ENCODE data around the gene NECAB2. TPM values are rescaled to one million over a fixed set of nuclear protein-coding genes. Genes with fewer than 3 reads are reported as not detected.
A peak's percentile ranks its signal among the peaks of the same experiment; 100 is the strongest.

Gene NECAB2
- total RNA-seq, 1 experiment from 2014 or later, result 0.55 TPM

DNA sequence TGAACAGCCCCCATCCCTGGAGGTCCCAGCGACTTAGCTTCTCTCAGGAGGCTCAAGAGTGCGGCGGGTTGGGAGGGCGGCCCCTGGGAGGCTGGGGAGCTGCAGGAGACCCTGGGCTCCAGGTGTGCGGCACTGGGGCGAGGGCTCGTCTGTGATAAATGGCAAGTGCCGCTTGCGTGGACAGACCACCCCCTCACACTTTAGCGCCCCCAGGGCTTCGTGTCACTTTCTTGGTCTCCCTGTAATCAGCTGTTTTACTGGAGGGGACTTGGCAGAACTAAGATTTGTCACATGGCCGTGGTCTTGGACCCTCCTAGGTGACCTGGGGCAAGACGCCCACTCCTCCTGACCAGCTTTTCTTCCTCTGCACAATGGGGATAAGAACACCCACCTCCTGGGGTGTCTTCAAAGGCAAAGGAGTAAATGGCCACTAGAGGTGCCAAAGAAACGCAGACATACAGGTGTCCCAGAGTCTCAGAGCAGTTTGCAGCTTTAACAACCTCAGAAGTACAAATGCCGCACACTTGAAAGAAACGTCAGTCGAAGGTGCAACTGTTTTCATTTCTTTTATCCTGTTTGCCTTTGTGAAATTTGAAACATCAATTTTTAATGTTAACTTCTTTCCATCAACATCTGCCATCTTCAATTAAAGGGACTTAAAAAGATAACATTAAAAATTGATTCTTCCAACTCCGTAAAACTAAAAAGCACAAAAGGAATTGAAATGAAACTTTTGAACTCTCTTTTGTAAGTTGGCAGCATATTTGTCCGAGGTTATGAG, 14.1 kb upstream of the NECAB2 start:
- Histone ChIP-seq H3K36me3 (replicated peaks; ENCODE audit: control insufficient read depth, insufficient read depth, low read length) (no peaks in the 10 kb centered on the region), H3K27me3 (ENCODE audit: control insufficient read depth, insufficient read depth, low read length) (peaks cover 1% of the 10 kb centered on the region; the same call in 1 of the 2 replicates), H3K4me3 (ENCODE audit: insufficient read depth, low read depth, low read length) (peak overlapping the region; percentile 53; the same call in 1 of the 2 replicates)
- DNase-seq, result peak; percentile 82

DNA sequence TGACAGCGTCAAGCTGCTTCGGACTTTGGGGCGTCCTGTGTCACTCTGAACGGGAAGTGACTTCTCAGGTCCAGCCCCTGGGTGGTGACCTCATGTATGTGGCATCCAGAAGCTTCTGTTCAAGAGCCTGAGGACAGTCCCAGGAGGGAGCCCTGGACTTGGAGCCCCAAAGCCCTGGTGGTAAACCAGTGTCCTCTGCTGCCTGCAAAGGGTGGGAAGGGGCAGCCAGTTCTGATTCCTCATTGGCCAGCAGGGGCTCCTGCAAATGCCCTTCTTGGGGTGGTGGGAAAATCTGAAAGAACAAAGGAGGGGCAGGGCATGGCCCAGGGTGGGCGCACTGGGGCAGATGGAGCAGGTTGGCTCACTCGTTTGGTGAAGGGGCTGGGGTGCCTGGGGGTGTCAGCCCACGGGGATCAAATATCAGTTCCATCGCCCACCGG, 13.4 kb upstream of the NECAB2 start:
- peak; percentile 61 for DNase-seq
- Histone ChIP-seq H3K27me3 (ENCODE audit: control insufficient read depth, insufficient read depth, low read length) (peaks cover 1% of the 10 kb centered on the region; the same call in 1 of the 2 replicates), H3K4me3 (ENCODE audit: insufficient read depth, low read depth, low read length) (no peak overlapping the region), H3K36me3 (replicated peaks; ENCODE audit: control insufficient read depth, insufficient read depth, low read length) (0 out of 2 replicates have a peak, but pooled peaks cover 1% of the 10 kb centered on the region)

DNA sequence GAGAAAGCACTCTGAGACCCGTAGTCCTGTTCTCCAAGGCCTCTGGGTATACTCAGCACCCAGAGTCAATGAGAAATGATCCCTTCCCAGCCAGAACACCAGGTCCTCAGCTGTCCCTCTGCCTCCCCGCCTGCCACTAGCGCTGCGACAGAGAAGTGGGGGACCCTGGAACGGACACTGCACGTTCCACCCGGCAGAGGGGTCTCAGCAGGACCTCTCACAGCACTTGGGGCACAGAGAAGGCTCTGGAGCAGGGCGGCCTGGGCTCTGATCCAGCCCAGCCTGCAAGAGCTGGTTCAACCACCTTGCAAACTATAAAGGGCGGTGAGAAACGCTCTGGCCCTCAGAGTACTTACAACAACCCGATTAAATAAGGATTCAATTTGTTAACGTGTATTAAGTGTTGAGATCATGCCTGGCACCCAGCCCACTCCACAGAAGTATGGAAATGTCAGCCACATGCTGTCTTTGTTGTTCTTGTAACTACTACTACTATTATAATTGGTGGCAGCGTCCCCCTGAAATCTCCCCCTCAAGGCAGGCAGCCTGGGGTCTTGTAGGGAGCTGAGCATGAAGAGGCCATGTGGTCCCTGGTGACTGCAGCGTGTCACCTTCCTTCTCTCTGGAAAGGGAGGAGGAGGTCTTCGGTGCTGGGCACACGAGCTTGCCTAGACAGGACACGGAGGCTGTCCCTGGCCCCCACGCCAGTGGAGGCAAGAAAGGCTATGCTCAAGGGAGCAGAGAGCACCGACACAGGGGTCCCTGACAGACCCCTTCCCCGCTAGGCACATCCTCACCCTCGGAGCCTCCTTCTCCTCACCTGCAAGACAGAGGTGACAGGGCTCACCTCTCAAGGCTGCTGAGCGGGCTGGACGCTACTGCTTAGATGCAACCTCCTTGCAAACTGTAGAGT, 12.6 kb upstream of the NECAB2 start:
- H3K36me3 ChIP-seq (replicated peaks; ENCODE audit: control insufficient read depth, insufficient read depth, low read length), result 0 out of 2 replicates have a peak, but pooled peaks cover 1% of the 10 kb centered on the region
- peaks cover 1% of the 10 kb centered on the region; the same call in 1 of the 2 replicates for H3K27me3 ChIP-seq (ENCODE audit: control insufficient read depth, insufficient read depth, low read length)
- no peak for DNase-seq

DNA sequence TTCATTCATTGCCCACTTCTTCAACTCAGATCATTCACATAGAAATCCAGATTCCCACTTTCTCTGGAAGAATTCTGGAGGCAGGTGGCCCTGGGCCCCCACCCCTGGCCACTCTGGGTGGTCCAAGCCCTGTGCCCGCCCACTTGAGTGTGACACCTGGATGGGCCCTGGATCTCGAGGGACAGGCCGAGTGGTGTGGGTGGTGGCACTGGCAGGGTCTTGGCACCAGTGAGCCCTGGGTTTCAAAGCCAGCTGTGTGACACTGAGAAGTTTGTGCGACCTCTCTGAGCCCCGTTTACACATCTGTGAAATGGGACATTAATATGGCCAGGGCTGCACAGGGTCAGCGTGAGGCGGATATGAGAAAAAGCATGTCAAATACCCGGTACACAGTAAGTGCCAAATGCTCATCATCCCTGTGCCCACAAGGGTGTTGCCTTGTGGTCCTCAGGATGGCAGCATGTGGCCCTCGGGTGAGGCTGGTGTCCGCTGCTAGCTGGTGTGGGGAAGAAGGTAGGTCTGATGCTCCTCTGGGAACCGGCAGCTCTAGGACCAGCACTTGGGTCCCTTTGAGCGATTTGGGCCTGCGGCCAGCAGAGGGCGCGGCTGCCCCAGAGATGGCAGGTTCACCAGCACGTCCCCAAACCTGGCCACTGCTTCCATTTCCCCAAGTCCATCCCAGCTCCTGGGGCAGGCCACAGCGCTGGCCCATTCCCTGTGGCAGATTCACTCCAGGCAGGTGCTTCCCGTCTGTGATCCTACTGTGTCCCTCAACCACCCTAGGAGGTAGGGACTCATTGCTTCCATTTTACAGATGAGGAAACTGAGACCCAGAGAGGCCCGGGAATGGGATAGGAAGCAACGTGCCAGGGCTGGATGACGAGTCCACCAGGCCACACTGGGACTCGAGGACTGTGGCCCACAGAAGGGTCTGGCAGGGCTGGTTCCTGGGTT, 11.4 kb upstream of the NECAB2 start:
- Histone ChIP-seq H3K36me3 (replicated peaks; ENCODE audit: control insufficient read depth, insufficient read depth, low read length) (peaks cover 1% of the 10 kb centered on the region; the same call in 1 of the 2 replicates), H3K27me3 (ENCODE audit: control insufficient read depth, insufficient read depth, low read length) (peaks cover 1% of the 10 kb centered on the region; the same call in 1 of the 2 replicates), H3K4me3 (ENCODE audit: insufficient read depth, low read depth, low read length) (no peak overlapping the region)
- peak; percentile 95 for DNase-seq

More for the DNA sequence above, 12.6 kb upstream of the NECAB2 start:
- no peak overlapping the region for H3K4me3 ChIP-seq (ENCODE audit: insufficient read depth, low read depth, low read length)

DNA sequence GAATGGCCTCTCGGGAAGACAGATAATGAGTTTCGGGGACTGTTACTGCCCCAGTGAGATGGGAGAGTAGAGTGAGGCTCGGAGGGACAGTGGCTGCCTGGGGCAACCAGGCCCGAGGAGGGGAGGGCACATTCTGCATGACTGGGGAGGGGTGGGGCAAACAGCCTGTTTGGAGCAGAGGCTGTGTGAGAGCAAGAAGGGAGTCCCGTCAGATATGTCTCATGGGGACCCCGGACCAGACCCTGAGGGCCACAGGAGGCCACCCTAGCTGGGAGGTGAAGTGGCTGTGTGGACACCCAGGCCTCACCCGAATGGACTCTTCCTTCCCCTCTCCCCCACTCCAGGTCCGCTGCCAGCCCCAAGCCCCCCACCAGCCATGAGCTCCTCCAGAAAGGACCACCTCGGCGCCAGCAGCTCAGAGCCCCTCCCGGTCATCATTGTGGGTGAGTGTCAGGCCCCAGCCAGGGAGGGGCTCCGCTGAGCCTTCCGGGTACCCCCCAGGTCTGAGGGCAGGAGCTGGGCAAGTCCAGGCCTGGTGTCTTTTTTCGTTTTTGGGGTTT, 10.7 kb upstream of the NECAB2 start:
- Histone ChIP-seq H3K36me3 (replicated peaks; ENCODE audit: control insufficient read depth, insufficient read depth, low read length) (peaks cover 1% of the 10 kb centered on the region; the same call in 1 of the 2 replicates), H3K27me3 (ENCODE audit: control insufficient read depth, insufficient read depth, low read length) (peaks cover 1% of the 10 kb centered on the region; the same call in 1 of the 2 replicates), H3K4me3 (ENCODE audit: insufficient read depth, low read depth, low read length) (no peak overlapping the region)
- no peak for DNase-seq

DNA sequence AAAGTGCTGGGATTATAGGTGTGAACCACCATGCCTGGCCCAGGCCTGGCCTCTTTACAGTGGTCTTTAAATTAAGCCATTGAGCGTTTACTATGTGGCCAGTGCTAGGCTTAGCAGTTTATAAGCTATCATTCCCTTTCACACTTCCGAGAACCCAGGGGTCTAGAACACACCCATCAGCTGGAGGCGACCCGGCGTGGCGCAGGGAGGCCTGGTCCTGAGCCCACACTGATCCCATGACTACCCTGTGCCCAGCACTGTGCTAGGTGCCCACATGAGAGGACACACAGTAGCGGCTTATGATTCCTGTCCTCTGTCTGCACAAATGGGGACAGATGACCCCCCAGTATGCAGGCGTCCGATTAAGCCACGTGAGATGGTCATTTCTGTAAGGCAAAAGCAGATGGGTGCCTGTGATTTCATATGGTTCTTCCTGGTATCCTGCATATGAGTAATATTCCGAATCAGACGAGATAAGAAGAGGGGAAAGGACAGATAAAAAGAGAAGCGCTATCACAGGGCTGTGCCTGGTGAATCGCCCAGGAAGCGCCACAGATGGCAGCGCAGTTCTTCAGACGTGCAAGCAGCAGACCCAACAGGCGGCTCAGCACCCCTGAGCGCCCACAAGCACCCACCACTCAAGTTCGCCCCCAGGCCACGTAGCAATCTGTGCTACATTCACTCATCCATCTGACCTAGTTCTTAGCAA, 9.8 kb upstream of the NECAB2 start:
- DNase-seq, result no peak
- Histone ChIP-seq H3K36me3 (replicated peaks; ENCODE audit: control insufficient read depth, insufficient read depth, low read length) (peaks cover 1% of the 10 kb centered on the region; the same call in 1 of the 2 replicates), H3K4me3 (ENCODE audit: insufficient read depth, low read depth, low read length) (no peak overlapping the region), H3K27me3 (ENCODE audit: control insufficient read depth, insufficient read depth, low read length) (peaks cover 1% of the 10 kb centered on the region; the same call in 1 of the 2 replicates)

DNA sequence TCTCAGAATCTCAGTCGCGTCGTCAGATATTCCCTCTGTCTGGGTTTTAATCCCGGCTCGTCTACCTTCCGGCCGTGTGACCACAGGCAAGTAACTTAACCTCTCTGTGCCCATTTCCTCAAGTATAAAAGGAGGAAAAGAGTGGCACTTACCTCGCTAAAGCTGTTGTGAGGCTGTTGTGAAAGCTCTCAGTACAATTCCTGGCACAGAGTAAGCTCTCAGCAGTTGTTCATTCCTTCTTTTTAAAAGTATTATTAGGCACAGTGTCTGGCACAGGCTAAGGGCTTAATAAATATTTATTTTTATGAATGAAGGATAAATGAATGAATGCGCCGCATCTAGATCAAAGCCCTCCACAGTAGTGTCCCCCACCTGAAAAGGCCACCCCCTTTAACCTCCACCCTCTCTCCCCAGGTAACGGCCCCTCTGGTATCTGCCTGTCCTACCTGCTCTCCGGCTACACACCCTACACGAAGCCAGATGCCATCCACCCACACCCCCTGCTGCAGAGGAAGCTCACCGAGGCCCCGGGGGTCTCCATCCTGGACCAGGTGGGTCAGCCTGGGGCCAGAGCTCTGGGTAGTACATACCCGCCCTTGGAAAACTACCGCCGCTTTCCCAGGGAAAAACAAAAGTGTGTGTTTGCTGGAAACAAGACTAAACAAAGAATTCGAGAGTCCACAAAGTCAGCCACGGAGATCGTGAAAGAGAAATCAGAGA, 9.0 kb upstream of the NECAB2 start:
- DNase-seq, result no peak

DNA sequence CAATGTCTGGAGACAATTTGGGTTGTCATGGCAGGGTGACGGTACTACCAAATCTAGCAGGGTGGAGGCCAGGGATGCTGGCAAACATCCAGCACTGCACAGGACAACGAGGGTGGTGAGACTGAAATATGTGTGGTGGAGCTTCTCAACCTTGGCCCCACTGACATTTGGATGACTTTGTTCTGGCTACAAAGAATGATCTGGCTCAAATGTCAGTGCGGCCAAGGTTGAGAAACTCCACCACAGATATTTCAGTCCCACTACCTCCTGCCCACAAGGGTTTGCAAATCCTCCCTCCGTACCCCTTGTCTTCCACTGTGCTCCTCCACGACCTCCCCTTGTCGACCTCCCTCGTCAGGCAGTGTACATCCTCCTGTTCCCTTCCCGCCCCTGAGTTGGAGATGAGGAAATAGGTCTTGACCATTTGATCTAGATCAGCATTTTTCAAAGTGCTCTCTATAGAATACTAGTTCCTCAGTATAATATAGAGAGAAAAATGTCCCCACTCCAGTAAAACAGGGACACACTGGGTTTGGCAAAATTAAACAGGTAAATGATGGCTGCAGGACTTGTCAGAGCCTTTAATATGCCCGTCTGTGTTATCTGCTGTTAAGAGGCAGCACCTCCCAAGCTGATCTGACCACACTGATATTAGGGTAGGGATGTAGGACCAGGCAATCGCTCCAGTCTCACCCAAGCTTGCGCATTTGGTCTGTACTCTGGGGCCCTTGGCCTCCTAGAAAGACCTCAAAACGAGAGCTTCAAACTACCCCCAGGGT, 8.2 kb upstream of the NECAB2 start:
- no peak for DNase-seq
- H3K27me3 ChIP-seq (ENCODE audit: control insufficient read depth, insufficient read depth, low read length), result no peaks in the 10 kb centered on the region
- no peak overlapping the region for H3K4me3 ChIP-seq (ENCODE audit: insufficient read depth, low read depth, low read length)
- peaks cover 1% of the 10 kb centered on the region; the same call in 1 of the 2 replicates for H3K36me3 ChIP-seq (replicated peaks; ENCODE audit: control insufficient read depth, insufficient read depth, low read length)

More for the DNA sequence above, 9.0 kb upstream of the NECAB2 start:
- Histone ChIP-seq H3K4me3 (ENCODE audit: insufficient read depth, low read depth, low read length) (no peak overlapping the region), H3K27me3 (ENCODE audit: control insufficient read depth, insufficient read depth, low read length) (no peaks in the 10 kb centered on the region), H3K36me3 (replicated peaks; ENCODE audit: control insufficient read depth, insufficient read depth, low read length) (peaks cover 1% of the 10 kb centered on the region; the same call in 1 of the 2 replicates)

DNA sequence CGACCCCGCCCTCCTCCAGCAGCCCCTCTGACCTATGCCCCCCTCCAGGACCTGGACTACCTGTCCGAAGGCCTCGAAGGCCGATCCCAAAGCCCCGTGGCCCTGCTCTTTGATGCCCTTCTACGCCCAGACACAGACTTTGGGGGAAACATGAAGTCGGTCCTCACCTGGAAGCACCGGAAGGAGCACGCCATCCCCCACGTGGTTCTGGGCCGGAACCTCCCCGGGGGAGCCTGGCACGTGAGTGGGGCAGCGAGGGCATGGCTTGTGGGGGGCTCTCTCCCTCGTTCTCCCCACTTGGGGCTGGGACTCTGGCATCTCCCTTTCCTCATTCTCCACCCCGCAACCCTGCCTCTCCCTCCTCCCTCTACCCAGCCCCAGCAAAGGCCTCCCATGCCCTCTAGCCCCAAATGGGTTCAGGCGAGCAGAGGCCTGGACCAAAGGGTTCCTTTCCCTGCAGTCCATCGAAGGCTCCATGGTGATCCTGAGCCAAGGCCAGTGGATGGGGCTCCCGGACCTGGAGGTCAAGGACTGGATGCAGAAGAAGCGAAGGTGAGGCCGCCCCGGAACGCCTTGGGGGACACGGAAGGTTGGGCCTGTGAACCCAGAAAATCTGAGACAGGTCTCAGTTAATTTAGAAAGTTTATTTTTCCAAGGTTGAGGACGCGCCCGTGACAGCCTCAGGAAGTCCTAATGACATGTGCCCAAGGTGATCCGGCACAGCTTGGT, 7.4 kb upstream of the NECAB2 start:
- Histone ChIP-seq H3K4me3 (ENCODE audit: insufficient read depth, low read depth, low read length) (no peak overlapping the region), H3K36me3 (replicated peaks; ENCODE audit: control insufficient read depth, insufficient read depth, low read length) (peaks cover 1% of the 10 kb centered on the region; the same call in 1 of the 2 replicates), H3K27me3 (ENCODE audit: control insufficient read depth, insufficient read depth, low read length) (no peaks in the 10 kb centered on the region)
- DNase-seq, result no peak

DNA sequence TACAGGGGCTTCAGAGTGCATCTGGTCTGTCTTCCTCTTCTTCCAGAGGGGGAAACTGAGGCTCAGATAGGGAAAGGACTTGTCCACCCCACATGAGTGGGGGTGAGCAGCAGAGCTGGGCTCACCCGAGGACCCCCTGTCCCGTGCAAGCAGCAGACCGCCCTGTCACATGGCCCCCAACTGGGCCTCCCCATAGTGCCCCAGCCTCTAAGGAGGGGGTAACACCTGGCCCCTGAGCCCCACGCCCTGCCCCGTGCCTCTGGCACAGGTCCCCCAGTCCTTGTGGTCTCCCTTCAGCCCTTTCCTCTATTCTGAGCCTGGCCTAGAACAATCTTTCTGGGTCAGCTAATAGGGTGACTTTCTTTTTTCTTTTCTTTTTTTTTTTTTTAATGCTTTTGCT, 6.5 kb upstream of the NECAB2 start:
- peaks cover 1% of the 10 kb centered on the region; the same call in 1 of the 2 replicates for H3K36me3 ChIP-seq (replicated peaks; ENCODE audit: control insufficient read depth, insufficient read depth, low read length)
- DNase-seq, result no peak

DNA sequence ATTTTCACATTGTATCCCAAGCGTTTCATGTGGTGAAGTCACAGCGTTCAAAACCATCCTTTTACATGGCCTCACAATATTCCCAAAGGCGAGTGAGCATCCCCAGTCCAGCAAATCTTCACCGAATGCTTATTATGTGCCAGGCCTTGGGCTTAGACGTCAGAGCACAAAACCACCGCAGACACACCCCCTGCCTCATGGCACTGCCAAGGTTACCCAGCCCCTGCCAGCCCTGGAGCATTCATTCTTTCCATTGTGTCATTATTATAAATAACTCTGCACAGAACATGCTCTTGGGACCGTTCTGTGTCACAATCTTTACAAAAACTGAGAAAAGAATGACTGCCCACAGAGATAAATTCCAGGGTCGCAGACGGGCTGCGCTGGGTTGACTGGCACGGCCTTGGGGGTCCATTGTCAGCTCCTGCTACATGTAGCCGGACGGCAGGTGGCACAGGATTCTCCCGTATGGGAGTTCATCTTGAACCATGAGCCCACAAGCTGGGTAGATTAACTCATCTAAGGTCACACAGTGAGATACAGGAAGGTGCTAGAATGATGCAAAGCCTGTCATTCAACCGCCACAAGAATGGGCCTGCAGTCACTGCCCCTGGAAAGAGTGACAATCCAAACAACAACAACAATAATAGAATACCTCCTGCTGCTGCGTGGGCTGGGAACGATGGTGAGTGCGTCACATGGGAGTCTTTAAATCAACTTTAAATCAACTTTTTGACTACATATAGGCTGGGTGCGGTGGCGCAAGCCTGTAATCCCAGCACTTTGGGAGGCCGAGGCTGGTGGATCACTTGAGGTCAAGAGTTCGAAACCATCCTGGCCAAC, 4.5 kb upstream of the NECAB2 start:
- H3K36me3 ChIP-seq (replicated peaks; ENCODE audit: control insufficient read depth, insufficient read depth, low read length), result peaks cover 1% of the 10 kb centered on the region; the same call in 1 of the 2 replicates
- H3K4me3 ChIP-seq (ENCODE audit: insufficient read depth, low read depth, low read length), result no peak overlapping the region
- no peak for DNase-seq
- H3K27me3 ChIP-seq (ENCODE audit: control insufficient read depth, insufficient read depth, low read length), result no peaks in the 10 kb centered on the region

More for the DNA sequence above, 6.5 kb upstream of the NECAB2 start:
- Histone ChIP-seq H3K4me3 (ENCODE audit: insufficient read depth, low read depth, low read length) (no peak overlapping the region), H3K27me3 (ENCODE audit: control insufficient read depth, insufficient read depth, low read length) (no peaks in the 10 kb centered on the region)

Data from H7 (cell line).